Stimulated activated naive CD8-positive, alpha-beta T cell treated with anti-CD3 and anti-CD28 coated beads, Interleukin-15, Interleukin-2, amounts not matched to agents 100 ng/mL and 50 ng/mL, for 24 hours (primary cell): Measurements from ENCODE around the gene MYOM1.

Experiments used
- H3K27ac Mint-ChIP-seq: one replicate; pipeline ENCODE4 v1.8.0; 2021; ENCODE audit warnings: mild to moderate bottlenecking, mixed read lengths
- H3K27me3 Mint-ChIP-seq: one replicate; pipeline ENCODE4 v1.8.0; 2021; ENCODE audit warnings: mixed read lengths
- H3K36me3 Mint-ChIP-seq: one replicate; pipeline ENCODE4 v1.8.0; 2021; ENCODE audit warnings: low read depth, mixed read lengths
- H3K4me1 Mint-ChIP-seq: one replicate; pipeline ENCODE4 v1.8.0; 2021; ENCODE audit warnings: low read depth, mixed read lengths
- H3K4me3 Mint-ChIP-seq: one replicate; pipeline ENCODE4 v1.8.0; 2021; ENCODE audit warnings: mild to moderate bottlenecking, mixed read lengths
- H3K9me3 Mint-ChIP-seq: one replicate; pipeline ENCODE4 v1.8.0; 2021; ENCODE audit warnings: mixed read lengths

The MYOM1 gene

GRCh38 chr18:3164381-3164780 lies 55.4 kb downstream of the MYOM1 start:
- H3K9me3 Mint-ChIP-seq, result no peaks in the 10 kb centered on the region
- no peak overlapping the region for H3K4me3 Mint-ChIP-seq
- no peaks in the 10 kb centered on the region for H3K27me3 Mint-ChIP-seq
- no peaks in the 10 kb centered on the region for H3K4me1 Mint-ChIP-seq
- peaks cover 6% of the 10 kb centered on the region for H3K36me3 Mint-ChIP-seq
- no peak overlapping the region for H3K27ac Mint-ChIP-seq

DNA sequence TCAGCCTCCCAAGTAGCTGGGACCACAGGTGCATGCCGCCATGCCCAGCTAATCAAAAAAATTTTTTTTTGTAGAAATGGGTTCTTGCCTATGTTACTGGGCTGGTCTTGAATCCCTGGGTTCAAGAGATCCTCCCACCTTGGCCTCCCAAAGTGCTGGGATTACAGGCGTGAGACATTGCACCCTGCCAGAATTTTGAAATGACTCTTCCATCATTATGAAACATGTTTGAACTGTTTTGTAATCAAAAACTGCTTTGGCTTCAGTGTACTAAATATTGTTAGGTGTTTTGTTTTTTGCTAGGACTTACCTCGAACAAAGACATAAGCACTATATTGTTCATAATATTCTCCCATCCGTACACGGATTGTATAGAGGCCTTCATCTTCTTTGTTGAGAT lies 55.8 kb downstream of the MYOM1 start:
- no peaks in the 10 kb centered on the region for H3K9me3 Mint-ChIP-seq
- H3K27ac Mint-ChIP-seq, result no peak overlapping the region
- no peaks in the 10 kb centered on the region for H3K4me1 Mint-ChIP-seq
- H3K4me3 Mint-ChIP-seq, result no peak overlapping the region
- H3K27me3 Mint-ChIP-seq, result no peaks in the 10 kb centered on the region
- H3K36me3 Mint-ChIP-seq, result peaks cover 6% of the 10 kb centered on the region

DNA sequence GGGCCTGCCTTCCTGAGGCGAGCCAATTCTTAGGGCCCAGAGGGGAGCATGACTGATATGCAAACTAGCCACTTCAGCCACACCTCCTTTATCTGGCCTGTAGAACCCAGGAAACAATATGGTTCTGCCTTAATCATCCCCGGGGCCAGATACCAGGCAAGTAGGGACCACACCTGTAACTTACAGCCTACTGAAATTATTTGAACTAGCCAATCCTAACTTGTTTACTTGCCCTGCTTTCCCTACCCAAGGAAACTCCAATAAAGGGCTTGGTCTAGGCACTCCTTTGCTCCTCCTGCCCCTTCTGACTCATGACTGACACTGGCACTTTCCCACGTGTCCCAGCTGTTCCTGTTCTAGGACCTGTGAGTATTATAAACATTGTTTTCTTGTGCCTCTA lies 57.6 kb downstream of the MYOM1 start:
- Mint-ChIP-seq H3K4me1 (no peaks in the 10 kb centered on the region), H3K27ac (no peak overlapping the region), H3K4me3 (no peak overlapping the region), H3K9me3 (no peaks in the 10 kb centered on the region), H3K27me3 (no peaks in the 10 kb centered on the region), H3K36me3 (peaks cover 6% of the 10 kb centered on the region)

DNA sequence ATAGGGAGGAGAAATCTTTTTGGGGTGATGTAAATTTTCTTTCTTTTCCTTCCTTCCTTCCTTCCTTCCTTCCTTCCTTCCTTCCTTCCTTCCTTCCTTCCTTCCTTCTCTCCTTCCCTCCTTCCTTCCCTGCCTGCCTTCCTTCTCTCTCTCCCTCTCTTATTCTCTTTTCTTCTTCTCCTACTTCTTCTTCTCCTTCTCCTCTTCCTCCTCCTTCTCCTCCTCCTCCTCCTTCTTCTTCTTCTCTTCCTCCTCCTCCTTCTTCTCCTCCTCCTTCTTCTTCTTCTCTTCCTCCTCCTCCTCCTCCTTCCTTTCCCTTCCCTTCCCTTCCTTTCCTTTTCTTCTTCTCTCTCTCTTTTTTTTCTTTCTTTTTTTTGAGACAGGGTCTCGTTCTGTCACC lies 59.9 kb downstream of the MYOM1 start:
- Mint-ChIP-seq H3K9me3 (no peaks in the 10 kb centered on the region), H3K27ac (no peak overlapping the region)

DNA sequence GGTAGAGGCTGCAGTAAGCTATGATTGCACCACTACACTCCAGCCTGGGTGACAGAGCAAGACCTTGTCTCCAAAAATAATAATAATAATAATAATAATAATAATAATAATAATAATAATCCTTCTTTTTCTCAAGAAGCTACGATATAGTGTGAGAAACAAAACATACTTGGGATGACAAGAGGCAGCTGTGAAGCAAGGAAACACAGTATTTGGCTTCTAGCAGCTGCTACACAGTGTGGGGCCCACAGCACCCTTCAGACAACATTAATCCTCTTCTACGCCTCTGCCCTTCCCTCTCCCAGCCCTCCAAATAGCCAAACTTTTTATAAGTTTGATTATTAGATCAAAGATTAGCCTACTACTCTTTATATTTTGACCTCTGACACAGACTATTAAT lies 62.2 kb downstream of the MYOM1 start:
- Mint-ChIP-seq H3K9me3 (no peaks in the 10 kb centered on the region), H3K36me3 (no peaks in the 10 kb centered on the region), H3K4me3 (no peak overlapping the region), H3K4me1 (no peaks in the 10 kb centered on the region), H3K27ac (no peak overlapping the region), H3K27me3 (no peaks in the 10 kb centered on the region)

More for the DNA sequence above, 59.9 kb downstream of the MYOM1 start:
- Mint-ChIP-seq H3K4me3 (no peak overlapping the region), H3K4me1 (no peaks in the 10 kb centered on the region), H3K36me3 (peaks cover 6% of the 10 kb centered on the region), H3K27me3 (no peaks in the 10 kb centered on the region)

GRCh38 chr18:3157086-3157485 lies 62.7 kb downstream of the MYOM1 start:
- Mint-ChIP-seq H3K4me3 (no peak overlapping the region), H3K4me1 (no peaks in the 10 kb centered on the region), H3K27me3 (no peaks in the 10 kb centered on the region), H3K36me3 (no peaks in the 10 kb centered on the region), H3K27ac (no peak overlapping the region), H3K9me3 (no peaks in the 10 kb centered on the region)

DNA sequence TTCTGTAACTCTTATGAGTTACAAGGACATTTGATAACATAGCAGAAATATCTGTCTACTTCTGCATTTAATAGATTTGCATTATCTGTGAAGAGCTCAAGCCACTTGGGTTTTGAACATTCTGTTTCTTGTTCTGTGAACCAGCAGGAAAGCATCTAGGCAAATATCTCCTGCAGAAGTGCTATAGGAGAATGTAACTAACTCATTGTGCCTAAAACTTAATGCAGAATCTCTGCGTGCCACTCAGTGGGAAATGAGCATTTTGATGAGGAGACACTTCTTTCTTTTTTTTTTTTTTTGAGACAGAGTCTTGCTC lies 63.5 kb downstream of the MYOM1 start:
- H3K27me3 Mint-ChIP-seq, result no peaks in the 10 kb centered on the region
- H3K27ac Mint-ChIP-seq, result no peak overlapping the region
- H3K4me3 Mint-ChIP-seq, result no peak overlapping the region
- H3K36me3 Mint-ChIP-seq, result no peaks in the 10 kb centered on the region
- H3K4me1 Mint-ChIP-seq, result no peaks in the 10 kb centered on the region
- H3K9me3 Mint-ChIP-seq, result no peaks in the 10 kb centered on the region

DNA sequence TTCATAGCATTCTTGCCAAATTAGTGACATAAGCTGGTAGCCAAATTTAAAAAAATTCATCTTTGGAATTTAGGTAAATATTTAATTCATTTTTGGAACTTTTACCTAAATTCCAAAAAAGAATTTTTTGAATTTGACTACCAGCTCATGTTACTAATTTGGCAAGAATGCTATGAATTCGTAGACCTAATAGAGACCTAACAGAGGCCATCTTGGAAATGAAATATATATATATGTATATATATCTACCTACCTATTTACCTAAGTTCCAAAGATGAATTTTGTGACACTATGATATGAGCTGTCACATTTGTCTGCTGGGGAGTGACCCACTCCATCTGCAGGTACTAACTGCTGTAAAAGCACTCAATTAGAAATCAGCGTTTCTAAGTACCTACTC lies 65.6 kb downstream of the MYOM1 start:
- no peaks in the 10 kb centered on the region for H3K4me1 Mint-ChIP-seq
- H3K27me3 Mint-ChIP-seq, result no peaks in the 10 kb centered on the region
- no peaks in the 10 kb centered on the region for H3K9me3 Mint-ChIP-seq
- H3K36me3 Mint-ChIP-seq, result no peaks in the 10 kb centered on the region
- H3K27ac Mint-ChIP-seq, result no peak overlapping the region
- H3K4me3 Mint-ChIP-seq, result no peak overlapping the region

GRCh38 chr18:3153107-3153704 lies 66.6 kb downstream of the MYOM1 start:
- Mint-ChIP-seq H3K4me1 (no peaks in the 10 kb centered on the region), H3K27ac (no peak overlapping the region), H3K9me3 (no peaks in the 10 kb centered on the region), H3K36me3 (no peaks in the 10 kb centered on the region), H3K4me3 (no peak overlapping the region), H3K27me3 (no peaks in the 10 kb centered on the region)

GRCh38 chr18:3152294-3152693 lies 67.5 kb downstream of the MYOM1 start:
- Mint-ChIP-seq H3K36me3 (no peaks in the 10 kb centered on the region), H3K4me1 (no peaks in the 10 kb centered on the region), H3K27me3 (no peaks in the 10 kb centered on the region), H3K27ac (no peak overlapping the region), H3K9me3 (no peaks in the 10 kb centered on the region), H3K4me3 (no peak overlapping the region)

DNA sequence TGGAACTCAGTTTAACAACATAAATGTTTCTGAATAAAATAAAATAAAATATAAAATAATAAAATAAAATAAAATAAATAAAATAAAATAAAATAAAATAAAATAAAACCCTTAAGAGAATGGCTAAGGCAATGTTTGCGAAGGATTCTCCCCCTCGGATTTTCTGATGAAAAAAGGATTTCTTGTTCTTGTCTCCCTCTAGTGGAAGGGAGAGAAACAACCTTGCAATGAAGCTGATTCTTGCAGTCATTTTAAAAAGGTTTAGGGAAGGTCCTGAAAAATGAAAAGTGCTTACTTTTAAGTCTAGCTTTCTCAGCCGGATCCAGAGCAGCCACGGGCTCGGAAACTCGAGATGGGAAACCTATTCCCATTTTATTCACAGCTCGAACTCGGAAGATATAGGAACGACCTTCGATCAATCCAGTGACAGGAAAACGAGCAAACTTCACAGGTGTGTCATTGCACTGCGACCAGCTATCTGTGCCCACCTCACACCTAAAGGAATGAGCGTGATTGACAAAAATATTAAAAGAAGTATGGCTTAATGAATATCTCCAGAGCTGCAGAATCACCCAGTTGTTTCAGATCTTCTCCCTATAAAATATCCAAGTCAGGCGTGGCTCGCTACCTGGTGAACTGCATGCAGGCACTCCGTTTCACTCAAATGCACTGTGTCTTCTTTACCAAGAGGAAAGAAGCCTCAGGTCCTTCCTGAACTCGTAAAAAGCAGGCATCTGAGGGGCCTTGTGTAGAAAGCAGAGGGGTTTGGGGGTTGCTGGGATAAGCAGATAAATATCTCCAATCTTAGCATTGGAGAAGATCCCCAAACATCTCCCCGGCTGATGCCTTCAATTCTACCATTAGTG lies 68.1 kb downstream of the MYOM1 start:
- H3K27ac Mint-ChIP-seq, result no peak overlapping the region
- H3K4me3 Mint-ChIP-seq, result no peak overlapping the region
- no peaks in the 10 kb centered on the region for H3K4me1 Mint-ChIP-seq
- no peaks in the 10 kb centered on the region for H3K36me3 Mint-ChIP-seq
- no peaks in the 10 kb centered on the region for H3K9me3 Mint-ChIP-seq
- no peaks in the 10 kb centered on the region for H3K27me3 Mint-ChIP-seq

DNA sequence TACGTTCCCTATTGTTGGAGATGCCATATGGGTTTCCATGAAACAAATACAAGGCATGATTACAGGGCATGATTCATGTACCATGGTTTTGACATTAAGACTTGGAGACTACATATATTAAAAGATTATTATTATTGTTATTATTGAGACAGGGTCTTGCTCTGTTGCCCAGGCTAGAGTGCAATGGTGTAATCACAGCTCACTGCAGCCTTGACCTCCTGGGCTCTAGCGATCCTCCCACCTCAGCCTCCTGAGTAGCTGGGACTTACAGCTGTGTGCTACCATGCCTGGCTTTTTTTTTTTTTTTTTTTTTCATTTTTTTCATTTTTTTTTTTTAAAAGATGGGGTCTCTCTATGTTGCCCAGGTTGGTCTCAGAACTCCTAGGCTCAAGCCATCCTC lies 69.1 kb downstream of the MYOM1 start:
- Mint-ChIP-seq H3K9me3 (no peaks in the 10 kb centered on the region), H3K36me3 (no peaks in the 10 kb centered on the region), H3K27ac (no peak overlapping the region), H3K27me3 (no peaks in the 10 kb centered on the region), H3K4me3 (no peak overlapping the region), H3K4me1 (no peaks in the 10 kb centered on the region)

GRCh38 chr18:3150274-3150673 lies 69.5 kb downstream of the MYOM1 start:
- Mint-ChIP-seq H3K4me3 (no peak overlapping the region), H3K36me3 (no peaks in the 10 kb centered on the region), H3K4me1 (no peaks in the 10 kb centered on the region), H3K27ac (no peak overlapping the region), H3K27me3 (no peaks in the 10 kb centered on the region), H3K9me3 (no peaks in the 10 kb centered on the region)

DNA sequence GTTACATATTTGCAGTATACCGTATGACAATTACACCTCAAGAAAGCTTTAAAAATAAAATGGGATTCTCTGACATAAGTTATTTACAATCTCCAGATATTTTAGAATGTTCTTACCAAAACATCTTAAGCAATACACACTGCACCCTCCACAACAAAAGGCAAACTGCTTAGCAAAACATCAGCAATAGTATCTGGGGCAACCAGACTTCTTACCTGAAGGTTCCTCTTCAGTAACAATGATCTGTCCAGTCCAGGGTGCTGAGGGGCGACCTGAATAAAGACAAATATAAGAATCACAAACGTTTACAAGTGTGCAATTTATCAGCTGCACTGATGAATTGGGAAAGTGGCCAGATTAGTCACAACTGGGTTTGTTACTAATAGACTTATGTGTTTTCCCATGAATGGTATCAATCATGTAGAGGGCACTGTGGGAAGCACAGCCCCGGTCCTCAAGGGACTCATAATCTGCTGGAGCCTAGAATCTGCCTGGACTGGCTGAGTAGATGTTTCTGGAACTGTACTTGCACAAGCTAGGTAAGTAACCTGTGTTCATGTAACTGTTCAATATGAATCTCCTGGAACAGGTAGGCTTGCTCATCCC lies 70.7 kb downstream of the MYOM1 start:
- Mint-ChIP-seq H3K27me3 (no peaks in the 10 kb centered on the region), H3K36me3 (no peaks in the 10 kb centered on the region), H3K9me3 (no peaks in the 10 kb centered on the region), H3K27ac (no peak overlapping the region), H3K4me1 (no peaks in the 10 kb centered on the region), H3K4me3 (no peak overlapping the region)

- no peak overlapping the region for H3K4me3 Mint-ChIP-seq
- no peak overlapping the region for H3K27ac Mint-ChIP-seq
- H3K27me3 Mint-ChIP-seq, result no peaks in the 10 kb centered on the region
- no peaks in the 10 kb centered on the region for H3K4me1 Mint-ChIP-seq
- H3K36me3 Mint-ChIP-seq, result peaks cover 2% of the 10 kb centered on the region
- H3K9me3 Mint-ChIP-seq, result peaks cover 3% of the 10 kb centered on the region
These were observed 71.7 kb downstream of the MYOM1 start for GRCh38 chr18:3147935-3148554.
